Measurements from ENCODE around the gene GPD2.
"Not testable (repeated sequence)": the region's sequence is repeated elsewhere in the genome, so short reads cannot be mapped to it uniquely, and the experiment has no call there.

GPD2 gene

GRCh38 chr2:156592809-156593593, 156.8 kb downstream of the GPD2 start:
- no peak for FAIRE-seq

- no peak for FAIRE-seq
Measured at GRCh38 chr2:156593594-156593921, 157.4 kb downstream of the GPD2 start.

- no peak for FAIRE-seq
Measured at GRCh38 chr2:156598563-156598962, 162.4 kb downstream of the GPD2 start.

GRCh38 chr2:156600196-156600595, 164.0 kb downstream of the GPD2 start:
- FAIRE-seq, result no peak

- FAIRE-seq, result no peak
Measured at GRCh38 chr2:156601855-156602551, 165.8 kb downstream of the GPD2 start.

- no peak for FAIRE-seq
Measured at GRCh38 chr2:156602552-156602933, 166.4 kb downstream of the GPD2 start.

GRCh38 chr2:156615836-156616322, 179.7 kb downstream of the GPD2 start:
- no peak for FAIRE-seq

GRCh38 chr2:156618071-156618470, 181.9 kb downstream of the GPD2 start:
- FAIRE-seq, result not testable (repeated sequence)

- FAIRE-seq, result no peak
Measured at GRCh38 chr2:156619021-156619539, 182.9 kb downstream of the GPD2 start.

- no peak for FAIRE-seq
Measured at GRCh38 chr2:156622491-156622890, 186.3 kb downstream of the GPD2 start.

- no peak for FAIRE-seq
Measured at GRCh38 chr2:156625360-156626170, 189.4 kb downstream of the GPD2 start.

- no peak for FAIRE-seq
Measured at GRCh38 chr2:156626931-156627330, 190.8 kb downstream of the GPD2 start.

- no peak for FAIRE-seq
Measured at GRCh38 chr2:156630579-156631337, 194.6 kb downstream of the GPD2 start.

GRCh38 chr2:156635646-156636045, 199.5 kb downstream of the GPD2 start:
- FAIRE-seq, result no peak

Measured in G401.6 (cell line).